Spleen (tissue), 7 donors: Measurements from ENCODE around the gene METTL2A.
"Not testable (repeated sequence)": the region's sequence is repeated elsewhere in the genome, so short reads cannot be mapped to it uniquely, and the experiment has no call there.

Experiments
- POLR2A ChIP-seq, 3 donors: fragments of 450-650 bp; IDR thresholded peaks; one replicate each; pipeline ENCODE4 v1.5.1; 2017; ENCODE audit warnings: antibody characterized with exemption in 3 of 3, mild to moderate bottlenecking in 1 of 3
- TF ChIP-seq, protein P1 (sequence below), 11 experiments: fragments of 200-600 bp in 7 of 11; fragments of 450-650 bp in 4 of 11; sonication (generic) in 4 of 11; IDR thresholded peaks in 8 of 11; conservative IDR thresholded peaks in 3 of 11; 1 replicate in 7 of 11; 2 replicates in 4 of 11; pipeline versions ENCODE4 v1.4.0 to v1.8.0; 2016 to 2021; ENCODE audit warnings: antibody characterized with exemption in 11 of 11, inconsistent platforms in 4 of 11, mild to moderate bottlenecking in 1 of 11
- donor health status: DM: no; HTN: no; CAD: no; lungs with moderate emphysema.
- donor health status: DM: no; HTN: no; CAD: no.
- donor health status: DM: no; HTN: no; CAD: no.

DNA sequence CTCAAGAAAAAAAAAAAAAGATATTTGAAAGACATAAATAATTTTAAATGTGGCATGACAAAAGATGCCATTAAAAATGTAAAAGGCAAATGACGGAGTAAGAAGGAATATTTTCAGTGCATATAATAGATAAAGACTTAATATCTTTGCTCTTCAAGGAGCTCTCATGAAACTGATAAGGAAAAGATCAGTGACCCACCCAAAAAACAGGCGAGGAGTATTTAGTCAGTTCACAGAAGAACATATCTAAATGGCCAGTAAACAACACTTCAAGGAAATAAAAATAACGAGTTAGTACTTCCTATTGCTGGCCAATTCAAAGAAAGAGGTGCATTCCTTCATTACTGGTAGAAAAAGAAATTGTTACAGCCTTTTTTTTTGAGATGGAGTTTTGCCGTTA lies 22.1 kb downstream of the METTL2A start:
- TF ChIP-seq, protein P1, sequence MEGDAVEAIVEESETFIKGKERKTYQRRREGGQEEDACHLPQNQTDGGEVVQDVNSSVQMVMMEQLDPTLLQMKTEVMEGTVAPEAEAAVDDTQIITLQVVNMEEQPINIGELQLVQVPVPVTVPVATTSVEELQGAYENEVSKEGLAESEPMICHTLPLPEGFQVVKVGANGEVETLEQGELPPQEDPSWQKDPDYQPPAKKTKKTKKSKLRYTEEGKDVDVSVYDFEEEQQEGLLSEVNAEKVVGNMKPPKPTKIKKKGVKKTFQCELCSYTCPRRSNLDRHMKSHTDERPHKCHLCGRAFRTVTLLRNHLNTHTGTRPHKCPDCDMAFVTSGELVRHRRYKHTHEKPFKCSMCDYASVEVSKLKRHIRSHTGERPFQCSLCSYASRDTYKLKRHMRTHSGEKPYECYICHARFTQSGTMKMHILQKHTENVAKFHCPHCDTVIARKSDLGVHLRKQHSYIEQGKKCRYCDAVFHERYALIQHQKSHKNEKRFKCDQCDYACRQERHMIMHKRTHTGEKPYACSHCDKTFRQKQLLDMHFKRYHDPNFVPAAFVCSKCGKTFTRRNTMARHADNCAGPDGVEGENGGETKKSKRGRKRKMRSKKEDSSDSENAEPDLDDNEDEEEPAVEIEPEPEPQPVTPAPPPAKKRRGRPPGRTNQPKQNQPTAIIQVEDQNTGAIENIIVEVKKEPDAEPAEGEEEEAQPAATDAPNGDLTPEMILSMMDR (IDR thresholded peaks at IDR 0.05 in 8 of 11, conservative IDR thresholded peaks at IDR 0.05 in 3 of 11) = not testable (repeated sequence)
- not testable (repeated sequence) for TF ChIP-seq POLR2A (IDR thresholded peaks at IDR 0.05)
